SU-DHL-6 (cell line): Measurements from ENCODE around the gene DLG2.

Source experiments
- H2AFZ ChIP-seq: fragments of 200-600 bp; sonication (generic); 2 replicates; pipeline ENCODE4 v1.6.1; 2014; ENCODE audit warnings: low read depth, mild to moderate bottlenecking, moderate library complexity, mixed read lengths, antibody characterized with exemption, low read length; ENCODE audit not compliant: severe bottlenecking
- H3F3A ChIP-seq: fragments of 200-600 bp; shearing (Covaris generic); 2 replicates; pipeline ENCODE4 v1.6.0; 2016; ENCODE audit warnings: antibody characterized with exemption, mild to moderate bottlenecking; ENCODE audit not compliant: insufficient read depth
- H3K27ac ChIP-seq: fragments of 200-600 bp; sonication (generic); 2 replicates; pipeline ENCODE4 v1.5.1; 2016; ENCODE audit warnings: low read depth, mild to moderate bottlenecking, low read length, moderate library complexity, mixed read lengths
- H3K27me3 ChIP-seq: fragments of 200-600 bp; sonication (generic), shearing (Covaris generic); 2 replicates; pipeline ENCODE4 v1.6.0; 2014; ENCODE audit warnings: mild to moderate bottlenecking, low read length
- H3K36me3 ChIP-seq: fragments of 200-600 bp; sonication (generic); 2 replicates; pipeline ENCODE4 v1.6.1; 2014; ENCODE audit warnings: mild to moderate bottlenecking, low read length, mixed read lengths
- H3K4me2 ChIP-seq: fragments of 300-600, 200-600 bp; shearing (Covaris generic), sonication (generic); 2 replicates; pipeline ENCODE4 v1.6.0; 2014; ENCODE audit warnings: low read length, low read depth, mild to moderate bottlenecking; ENCODE audit not compliant: poor library complexity, severe bottlenecking
- H3K4me3 ChIP-seq: fragments of 200-600 bp; sonication (generic); 2 replicates; pipeline ENCODE4 v1.5.1; 2014; ENCODE audit warnings: antibody characterized with exemption, low read length, mild to moderate bottlenecking, mixed read lengths; ENCODE audit not compliant: insufficient read depth, poor library complexity, severe bottlenecking
- H3K79me2 ChIP-seq: fragments of 200-600 bp; sonication (generic); 2 replicates; pipeline ENCODE4 v1.6.1; 2014; ENCODE audit warnings: mild to moderate bottlenecking, low read length, moderate library complexity; ENCODE audit not compliant: insufficient read depth
- H3K9ac ChIP-seq: fragments of 200-600 bp; sonication (generic); 2 replicates; pipeline ENCODE4 v1.7.0; 2014; ENCODE audit warnings: mild to moderate bottlenecking, low read length
- H3K9me2 ChIP-seq: fragments of 200-600 bp; sonication (generic); replicated peaks from 2 replicates; pipeline ENCODE4 v1.6.1; 2014; ENCODE audit warnings: low read length; ENCODE audit not compliant: insufficient read depth
- H3K9me3 ChIP-seq: fragments of 200-600 bp; sonication (generic); 2 replicates; pipeline ENCODE4 v1.6.1; 2014; ENCODE audit warnings: low read length, mixed read lengths; ENCODE audit not compliant: insufficient read depth
- H4K20me1 ChIP-seq: fragments of 200-600 bp; sonication (generic); 2 replicates; pipeline ENCODE4 v1.6.1; 2014; ENCODE audit warnings: low read depth, mild to moderate bottlenecking, antibody characterized with exemption, low read length, moderate library complexity, mixed read lengths
- CTCF ChIP-seq: fragments of 200-600 bp; sonication (generic); IDR thresholded peaks from one replicate; pipeline ENCODE4 v1.5.1; 2017; ENCODE audit warnings: antibody characterized with exemption, mild to moderate bottlenecking, low read length, moderate library complexity; ENCODE audit not compliant: insufficient read depth, poor library complexity, severe bottlenecking
- EZH2phosphoT487 ChIP-seq: fragments of 200-600 bp; sonication (generic), shearing (Covaris generic); conservative IDR thresholded peaks from 2 replicates; pipeline ENCODE4 v1.6.1; 2018; ENCODE audit warnings: mild to moderate bottlenecking, antibody characterized with exemption, low read length, moderate library complexity, mixed read lengths

Gene DLG2

GRCh38 chr11:84194696-84195095, 1432.4 kb downstream of the DLG2 start:
- no peaks in the 10 kb centered on the region for H3K9me2 ChIP-seq
- TF ChIP-seq CTCF: no peak
- TF ChIP-seq EZH2phosphoT487: no peak
- no peak overlapping the region for H3K9ac ChIP-seq
- H3K27me3 ChIP-seq: no peaks in the 10 kb centered on the region
- H3K36me3 ChIP-seq: no peaks in the 10 kb centered on the region
- H3K4me3 ChIP-seq: no peak overlapping the region
- no peaks in the 10 kb centered on the region for H3F3A ChIP-seq
- no peaks in the 10 kb centered on the region for H4K20me1 ChIP-seq
- no peak overlapping the region for H3K4me2 ChIP-seq
- no peak overlapping the region for H2AFZ ChIP-seq
- no peaks in the 10 kb centered on the region for H3K9me3 ChIP-seq
- H3K79me2 ChIP-seq: no peaks in the 10 kb centered on the region
- H3K27ac ChIP-seq: no peak overlapping the region

DNA sequence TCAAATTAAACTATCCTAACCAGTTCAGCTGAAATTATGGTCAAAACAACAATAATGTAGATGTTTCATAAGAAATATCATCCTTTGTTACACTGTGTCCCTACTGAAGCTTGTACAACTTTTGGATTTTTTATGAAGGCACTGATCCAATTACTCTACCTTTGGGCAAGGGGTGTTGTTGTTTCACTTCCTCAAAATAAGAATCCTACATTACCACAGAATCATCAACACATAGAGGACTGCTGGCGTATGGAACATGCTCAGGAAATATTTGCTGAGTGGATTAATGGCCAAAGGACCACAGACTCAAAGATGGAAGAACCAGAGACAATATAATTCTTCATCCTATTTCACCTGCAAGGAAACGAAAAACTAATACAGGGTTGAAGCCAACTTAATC, 1433.4 kb downstream of the DLG2 start:
- Histone ChIP-seq H3K27me3 (no peaks in the 10 kb centered on the region), H3F3A (no peaks in the 10 kb centered on the region), H3K79me2 (no peaks in the 10 kb centered on the region), H3K36me3 (no peaks in the 10 kb centered on the region), H3K9ac (no peak overlapping the region), H3K4me3 (no peak overlapping the region), H3K27ac (no peak overlapping the region), H4K20me1 (no peaks in the 10 kb centered on the region), H3K9me2 (no peaks in the 10 kb centered on the region), H3K4me2 (no peak overlapping the region), H2AFZ (no peak overlapping the region), H3K9me3 (no peaks in the 10 kb centered on the region)
- TF ChIP-seq CTCF (no peak), EZH2phosphoT487 (no peak)

- Histone ChIP-seq H3K79me2 (no peaks in the 10 kb centered on the region), H3K27ac (no peak overlapping the region), H3K4me2 (no peak overlapping the region), H3K36me3 (no peaks in the 10 kb centered on the region), H3K27me3 (no peaks in the 10 kb centered on the region), H3F3A (no peaks in the 10 kb centered on the region), H3K9ac (no peak overlapping the region), H4K20me1 (no peaks in the 10 kb centered on the region), H2AFZ (no peak overlapping the region), H3K9me2 (no peaks in the 10 kb centered on the region), H3K9me3 (no peaks in the 10 kb centered on the region), H3K4me3 (no peak overlapping the region)
- no peak for TF ChIP-seq EZH2phosphoT487
- no peak for TF ChIP-seq CTCF
Observed at GRCh38 chr11:84188521-84188920, 1438.6 kb downstream of the DLG2 start.

DNA sequence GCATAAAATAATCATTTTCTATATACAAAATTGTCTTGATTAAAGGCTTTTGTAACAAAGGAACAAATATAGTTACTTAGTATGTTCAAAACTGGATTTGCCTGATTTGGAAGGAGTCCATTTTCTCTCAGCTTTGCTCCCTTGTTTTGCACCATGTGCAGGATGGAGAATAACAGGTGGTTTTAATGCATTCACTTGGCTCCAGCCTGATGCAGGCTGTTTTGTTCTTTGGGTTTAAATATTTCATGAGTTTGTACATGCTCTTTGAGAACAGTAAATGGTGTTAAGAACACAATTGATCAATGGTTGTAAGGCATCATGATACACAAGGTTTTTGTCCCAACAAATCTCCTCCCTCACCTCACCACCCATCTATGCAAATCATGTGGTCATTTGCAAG, 1454.1 kb downstream of the DLG2 start:
- Histone ChIP-seq H3K9me2 (no peaks in the 10 kb centered on the region), H3K79me2 (no peaks in the 10 kb centered on the region), H3K27me3 (no peaks in the 10 kb centered on the region), H3K27ac (no peak overlapping the region), H3K4me2 (no peak overlapping the region), H4K20me1 (no peaks in the 10 kb centered on the region), H3K4me3 (no peak overlapping the region), H3K36me3 (no peaks in the 10 kb centered on the region), H3K9me3 (no peaks in the 10 kb centered on the region), H3F3A (no peaks in the 10 kb centered on the region), H3K9ac (no peak overlapping the region), H2AFZ (no peak overlapping the region)
- TF ChIP-seq EZH2phosphoT487 (no peak), CTCF (no peak)
